NCI-H526 (cell line): ENCODE results near the gene RGS8.

Experiments
- DNase-seq, 2 experiments: peaks; one replicate each; lab custom pipeline; 2025; lab: John Stamatoyannopoulos, UW

Gene RGS8

DNA sequence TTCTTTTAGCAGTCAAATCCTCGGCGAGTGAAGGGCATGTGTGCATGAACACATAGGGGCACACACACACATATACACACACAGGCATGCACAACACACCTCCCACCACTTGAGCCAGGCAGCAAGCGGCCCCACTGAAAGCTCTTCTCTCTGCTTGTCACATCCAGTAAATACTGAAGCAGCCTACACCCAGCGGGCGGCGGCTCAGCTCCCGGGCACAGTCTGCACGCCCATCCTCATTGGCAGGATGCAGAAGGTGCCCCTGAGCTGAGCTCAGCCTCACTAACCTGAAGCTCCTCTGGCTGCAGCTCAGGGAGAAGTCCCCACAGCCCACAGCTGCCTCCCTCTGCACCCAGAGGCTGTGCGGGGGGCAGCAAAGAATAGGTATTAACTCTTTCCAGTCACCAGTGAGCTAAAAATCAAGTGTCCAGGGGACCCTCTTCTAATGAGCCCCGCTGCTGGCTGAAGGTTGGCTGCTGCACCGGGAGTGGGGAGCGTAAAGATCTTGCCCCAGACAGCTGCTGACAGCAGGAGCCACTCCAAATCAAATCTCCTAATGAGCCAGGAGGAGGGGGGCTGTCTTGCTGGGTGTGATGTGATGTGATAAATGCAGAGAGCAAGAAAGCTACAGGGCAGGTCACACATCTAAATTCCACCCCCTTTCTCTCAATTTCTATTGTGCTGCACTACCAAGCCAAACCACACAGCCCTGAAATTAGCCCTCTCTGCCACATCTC is 12.5 kb downstream of the RGS8 start:
- DNase-seq = peak; percentile 35 to 54

GRCh38 chr1:182670032-182670749 is 14.2 kb downstream of the RGS8 start:
- DNase-seq = no peak

GRCh38 chr1:182669266-182669665 is 15.1 kb downstream of the RGS8 start:
- no peak for DNase-seq

- DNase-seq = no peak
These were observed 15.8 kb downstream of the RGS8 start for GRCh38 chr1:182668521-182669054.

DNA sequence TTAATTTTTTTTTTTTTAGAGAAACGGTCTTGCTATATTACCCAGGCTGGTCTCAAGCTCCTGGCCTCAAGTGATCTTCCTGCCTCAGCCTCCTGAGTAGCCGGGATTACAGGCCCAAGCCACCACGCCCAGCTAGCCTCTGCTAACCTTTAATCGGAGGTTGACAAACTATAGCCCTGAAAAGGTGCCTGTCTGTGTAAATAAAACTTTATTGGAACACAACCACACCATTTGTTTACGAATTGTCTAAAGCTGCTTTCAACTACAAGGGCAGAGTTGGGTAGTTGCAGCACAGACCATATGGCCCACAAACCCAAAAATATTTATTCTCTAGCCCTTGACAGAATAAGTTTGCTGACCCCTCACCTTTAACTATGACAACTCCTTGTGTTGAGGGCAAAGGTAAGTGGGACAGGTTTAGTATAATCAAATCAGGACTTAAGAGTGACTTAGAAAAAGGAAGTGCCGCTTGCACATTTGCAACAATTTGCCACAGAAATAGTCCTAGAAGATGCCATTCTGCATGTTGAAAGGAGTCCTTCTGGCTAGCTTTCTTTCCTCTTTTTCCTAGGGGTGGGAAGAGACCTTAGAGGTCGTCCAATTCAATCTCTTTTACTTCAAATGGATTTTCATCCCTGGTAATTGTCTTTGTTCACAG is 16.4 kb downstream of the RGS8 start:
- DNase-seq = no peak

DNA sequence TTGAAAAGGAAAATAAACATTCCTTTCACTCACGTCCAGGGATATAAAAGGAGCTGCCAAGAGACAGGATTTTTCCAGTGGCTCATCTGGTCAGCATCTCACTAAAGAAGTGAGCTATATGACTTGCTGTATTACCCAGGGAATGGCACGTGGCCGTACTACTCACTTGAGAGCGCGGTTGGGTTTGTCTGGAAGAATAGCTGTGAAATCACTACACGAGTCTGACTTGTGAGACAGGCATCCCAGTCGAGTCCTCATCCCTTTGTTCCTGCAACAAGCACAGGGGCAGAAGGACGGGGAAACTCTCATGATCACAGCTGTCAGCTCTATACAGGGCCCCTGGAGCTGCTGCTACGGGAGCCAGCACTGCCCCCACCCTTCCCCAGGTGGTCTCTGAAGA is 17.7 kb downstream of the RGS8 start:
- no peak for DNase-seq

- DNase-seq = no peak
These were observed 20.1 kb downstream of the RGS8 start for GRCh38 chr1:182664296-182664695.

- no peak for DNase-seq
These were observed 21.4 kb downstream of the RGS8 start for GRCh38 chr1:182662956-182663355.

GRCh38 chr1:182662121-182662890 is 22.1 kb downstream of the RGS8 start:
- DNase-seq = no peak

- DNase-seq = no peak
These were observed 26.3 kb downstream of the RGS8 start for GRCh38 chr1:182658055-182658454.

DNA sequence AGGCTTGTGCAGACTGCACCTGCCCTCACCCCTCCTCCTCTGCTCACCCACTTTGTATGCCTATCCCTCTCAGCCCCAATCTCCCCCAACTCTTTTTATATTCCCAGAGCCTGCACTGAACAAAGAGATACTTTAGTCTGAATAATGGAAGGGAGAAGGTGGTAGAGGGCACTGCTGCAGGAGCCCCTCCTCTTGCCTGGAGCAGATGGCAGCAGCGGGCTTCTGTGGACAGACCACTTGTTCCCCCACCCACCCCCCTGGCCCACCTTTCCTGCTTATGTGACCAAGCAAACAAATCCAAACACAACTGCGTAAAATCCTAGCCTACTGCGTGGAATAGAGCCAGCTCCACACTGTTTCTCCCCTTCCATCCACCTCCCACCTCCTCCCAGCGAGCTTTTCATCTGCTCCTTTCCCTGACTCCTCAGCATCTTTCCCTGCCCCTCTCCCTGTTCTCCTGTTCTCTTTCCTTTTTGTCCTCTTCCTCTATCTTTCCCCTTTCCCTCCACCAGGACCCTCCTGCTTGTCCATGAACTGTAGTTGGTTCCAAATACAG is 27.5 kb downstream of the RGS8 start:
- no peak for DNase-seq

DNA sequence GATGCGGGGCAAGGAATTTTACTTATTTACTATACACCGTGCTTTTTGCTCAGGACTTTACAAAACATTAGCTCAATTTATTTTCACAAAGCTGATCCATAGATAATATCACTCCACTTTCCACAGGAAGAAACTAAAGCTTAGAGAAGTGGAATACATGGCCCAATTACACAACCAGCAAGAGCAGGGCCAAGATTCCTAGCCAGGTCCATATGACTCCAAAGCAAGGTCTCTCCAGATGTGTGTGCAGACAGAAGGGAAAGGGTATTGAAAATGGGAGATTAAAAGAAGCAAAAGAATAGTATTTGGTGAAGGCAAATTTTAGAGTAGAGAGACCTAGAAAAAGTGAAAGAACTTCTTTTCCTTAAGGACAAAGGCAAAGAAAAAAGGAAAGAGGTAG is 30.4 kb downstream of the RGS8 start:
- DNase-seq = no peak

- no peak for DNase-seq
These were observed 31.5 kb downstream of the RGS8 start for GRCh38 chr1:182652933-182653332.

- DNase-seq = no peak
These were observed 33.1 kb downstream of the RGS8 start for GRCh38 chr1:182651339-182651724.

DNA sequence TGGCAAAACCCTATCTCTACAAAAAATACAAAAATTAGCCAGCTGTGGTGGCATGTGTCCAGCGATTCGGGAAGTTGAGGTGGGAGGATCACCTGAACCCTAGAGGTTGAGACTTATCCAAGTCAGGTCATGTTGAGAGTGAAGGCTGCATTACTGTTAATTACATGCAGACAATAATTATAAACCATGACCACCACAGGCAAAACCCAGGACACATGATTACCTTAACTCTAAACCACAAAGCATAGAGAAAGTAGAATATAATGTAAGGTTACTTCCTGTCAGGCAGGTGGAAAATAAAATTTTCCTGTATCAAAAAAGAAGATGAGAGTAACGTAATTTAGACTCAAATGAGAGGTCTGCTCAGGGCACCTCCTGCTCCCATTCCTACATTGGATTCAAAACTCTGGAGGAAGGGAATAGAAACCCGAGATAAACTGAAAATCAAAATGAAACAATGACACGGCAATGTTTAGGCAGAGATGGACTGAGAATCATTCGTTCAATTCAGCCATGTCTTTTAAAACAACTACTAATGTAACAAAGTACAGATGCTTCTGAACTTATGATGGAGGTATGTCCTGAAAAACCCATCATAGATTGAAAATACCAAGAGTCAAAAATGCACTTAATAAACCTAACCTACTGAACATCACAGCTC is 33.6 kb downstream of the RGS8 start:
- DNase-seq = no peak

GRCh38 chr1:182649041-182649440 is 35.3 kb downstream of the RGS8 start:
- DNase-seq = no peak

GRCh38 chr1:182646739-182647138 is 37.6 kb downstream of the RGS8 start:
- DNase-seq = no peak

DNA sequence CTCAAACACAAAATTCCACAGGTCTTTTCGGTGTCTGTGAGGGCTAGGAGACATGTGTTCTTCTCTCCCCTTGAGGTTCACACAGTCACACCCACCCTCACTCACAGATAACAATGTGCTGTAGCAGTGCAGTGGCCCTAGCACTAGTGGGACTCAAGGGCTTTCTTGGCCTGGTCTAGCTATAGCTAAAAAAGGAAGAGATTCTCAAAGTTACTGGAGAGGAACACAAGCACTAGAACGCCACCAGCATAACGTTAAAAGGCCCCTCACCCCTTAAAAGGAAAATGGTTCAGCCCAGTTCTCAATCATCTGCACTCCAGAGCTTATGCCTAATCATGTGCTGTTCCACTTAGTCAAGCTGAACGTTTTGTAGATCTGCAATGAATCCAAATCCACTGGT is 39.5 kb downstream of the RGS8 start:
- DNase-seq = no peak

- peak; percentile 66 to 82 for DNase-seq
These were observed 40.7 kb downstream of the RGS8 start for GRCh38 chr1:182643699-182644098.

DNA sequence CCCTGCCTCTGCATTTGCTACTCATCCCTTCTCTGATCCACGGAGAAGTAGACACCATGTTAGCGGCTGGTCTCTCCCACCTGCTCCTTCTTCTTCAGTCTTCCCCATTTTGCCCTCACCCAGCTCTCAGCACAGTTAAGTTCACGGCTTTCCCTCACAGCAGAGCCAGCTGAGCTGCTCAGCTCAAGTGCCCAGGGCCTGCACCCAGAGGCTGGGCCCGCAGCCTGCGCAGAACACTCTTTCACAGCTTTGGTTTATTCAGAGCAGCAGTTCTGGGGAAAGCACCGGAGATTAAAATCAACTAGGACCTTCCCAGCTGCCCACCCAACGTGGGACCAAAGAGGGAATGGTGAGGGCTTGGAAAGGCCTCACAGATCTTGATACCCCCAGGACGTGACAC is 41.9 kb downstream of the RGS8 start:
- no peak for DNase-seq

DNA sequence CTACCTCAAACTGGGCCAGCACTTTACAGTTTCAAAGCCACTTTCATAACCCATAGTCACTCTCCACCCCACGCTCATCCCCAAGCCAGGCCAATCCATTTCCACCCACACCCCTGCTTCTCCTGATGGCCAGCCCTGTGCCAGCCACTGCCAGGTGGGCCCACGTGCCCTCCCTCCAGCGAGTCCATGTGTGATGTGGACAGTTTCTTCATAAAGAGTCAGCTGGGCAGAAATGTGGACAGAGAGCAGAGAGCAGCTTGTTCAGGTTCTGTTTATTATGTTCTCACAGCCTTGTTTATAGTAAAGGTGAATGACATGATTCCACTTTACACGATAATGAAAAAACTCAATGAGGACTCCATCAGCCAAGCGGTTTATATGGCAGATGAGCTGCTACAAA is 42.8 kb downstream of the RGS8 start:
- no peak for DNase-seq
